ENCODE data around the gene CEBPZ. TPM values are rescaled to one million over a fixed set of nuclear protein-coding genes. Genes with fewer than 3 reads are reported as not detected.

Gene CEBPZ
- total RNA-seq, result 30.1 TPM
- long read RNA-seq, transcript CEBPZ-201 (16 exons, 3,463 nt), result major isoform, 112 of 131 reads
- long read RNA-seq, partial matches to known transcripts, result 1 of 131 reads
- long read RNA-seq, other reads (novel, unspliced or antisense), result 18 of 131 reads

- intact Hi-C loops (cut with DNase I), result no loop called here
- peak; percentile 94 for DNase-seq
These were observed at the start of gene CEBPZ, which contains the start of gene NDUFAF7 for GRCh38 chr2:37231241-37232130. Gene CEBPZ (minus strand): TSS chr2:37231596. CDS start chr2:37231567, 29 bp downstream. Gene NDUFAF7 (plus strand): TSS chr2:37231658. CDS start chr2:37231706, 48 bp downstream.

GRCh38 chr2:37276291-37276690 lies 44.9 kb upstream of the CEBPZ start:
- DNase-seq (no peak), ATAC-seq (ENCODE audit: poor library complexity) (no peak)
- intact Hi-C loops (cut with DNase I), result no loop called here

More at GRCh38 chr2:37231241-37232130, at the start of gene CEBPZ, which contains the start of gene NDUFAF7:
- peak; percentile 99 for ATAC-seq (ENCODE audit: poor library complexity)

GRCh38 chr2:37274359-37274965 lies 43.1 kb upstream of the CEBPZ start:
- ATAC-seq (ENCODE audit: poor library complexity) (no peak), DNase-seq (no peak)
- intact Hi-C loops (cut with DNase I), result no loop called here

- DNase-seq (no peak), ATAC-seq (ENCODE audit: poor library complexity) (no peak)
- intact Hi-C loops (cut with DNase I), result no loop called here
These were observed 40.1 kb upstream of the CEBPZ start for GRCh38 chr2:37271376-37272067.

GRCh38 chr2:37268111-37268510 lies 36.7 kb upstream of the CEBPZ start:
- no peak for ATAC-seq (ENCODE audit: poor library complexity)
- DNase-seq, result no peak
- intact Hi-C loops (cut with DNase I), result no loop called here

- no peak for DNase-seq
- intact Hi-C loops (cut with DNase I), result no loop called here
These were observed 36.3 kb upstream of the CEBPZ start for GRCh38 chr2:37267685-37268084.

GRCh38 chr2:37263839-37264238 lies 32.4 kb upstream of the CEBPZ start:
- DNase-seq, result no peak
- intact Hi-C loops (cut with DNase I), result no loop called here
- no peak for ATAC-seq (ENCODE audit: poor library complexity)

More at GRCh38 chr2:37267685-37268084, 36.3 kb upstream of the CEBPZ start:
- ATAC-seq (ENCODE audit: poor library complexity), result no peak

GRCh38 chr2:37262522-37262921 lies 31.1 kb upstream of the CEBPZ start:
- intact Hi-C loops (cut with DNase I), result no loop called here
- no peak for ATAC-seq (ENCODE audit: poor library complexity)
- DNase-seq, result no peak

GRCh38 chr2:37250869-37251740 lies 19.7 kb upstream of the CEBPZ start:
- ATAC-seq (ENCODE audit: poor library complexity) (no peak), DNase-seq (no peak)
- intact Hi-C loops (cut with DNase I), result no loop called here

- no peak for ATAC-seq (ENCODE audit: poor library complexity)
- intact Hi-C loops (cut with DNase I), result no loop called here
- DNase-seq, result no peak
These were observed 14.8 kb upstream of the CEBPZ start for GRCh38 chr2:37246205-37246604.

GRCh38 chr2:37244755-37245154 lies 13.4 kb upstream of the CEBPZ start:
- ATAC-seq (ENCODE audit: poor library complexity), result no peak
- intact Hi-C loops (cut with DNase I), result no loop called here
- no peak for DNase-seq

- DNase-seq (no peak), ATAC-seq (ENCODE audit: poor library complexity) (no peak)
- intact Hi-C loops (cut with DNase I), result no loop called here
These were observed 12.6 kb upstream of the CEBPZ start for GRCh38 chr2:37244017-37244416.

GRCh38 chr2:37243435-37243834 lies 12.0 kb upstream of the CEBPZ start:
- DNase-seq (no peak), ATAC-seq (ENCODE audit: poor library complexity) (no peak)
- intact Hi-C loops (cut with DNase I), result no loop called here

GRCh38 chr2:37232131-37232933 lies 936 bp upstream of the CEBPZ start:
- no peak for DNase-seq
- intact Hi-C loops (cut with DNase I), result no loop called here
- ATAC-seq (ENCODE audit: poor library complexity), result peak; percentile 36

GRCh38 chr2:37230581-37230980 lies 815 bp downstream of the CEBPZ start:
- ATAC-seq (ENCODE audit: poor library complexity) (no peak), DNase-seq (no peak)
- intact Hi-C loops (cut with DNase I), result no loop called here

GRCh38 chr2:37228788-37229187 lies 2.6 kb downstream of the CEBPZ start:
- ATAC-seq (ENCODE audit: poor library complexity), result no peak
- DNase-seq, result no peak
- intact Hi-C loops (cut with DNase I), result no loop called here

GRCh38 chr2:37226863-37227262 lies 4.5 kb downstream of the CEBPZ start:
- no peak for ATAC-seq (ENCODE audit: poor library complexity)
- intact Hi-C loops (cut with DNase I), result no loop called here
- DNase-seq, result no peak

Measured in Right ventricle myocardium superior (tissue), 1 donor.